DMS 273 (cell line): ENCODE data around the gene TMCO4.

Source experiments
- DNase-seq: peaks from one replicate; lab custom pipeline; 2025; ENCODE audit not compliant: unreplicated experiment; lab: John Stamatoyannopoulos, UW

TMCO4 gene

GRCh38 chr1:19689085-19689757, 110.5 kb downstream of the TMCO4 start:
- no peak for DNase-seq

- no peak for DNase-seq
Observed at GRCh38 chr1:19688041-19688842, 111.5 kb downstream of the TMCO4 start.

- no peak for DNase-seq
Observed at GRCh38 chr1:19687414-19687813, 112.3 kb downstream of the TMCO4 start.

GRCh38 chr1:19685994-19686393, 113.7 kb downstream of the TMCO4 start:
- no peak for DNase-seq

- DNase-seq = no peak
Observed at GRCh38 chr1:19684677-19685076, 115.0 kb downstream of the TMCO4 start.

- DNase-seq = no peak
Observed at GRCh38 chr1:19683351-19683750, 116.4 kb downstream of the TMCO4 start.

GRCh38 chr1:19682901-19683300, 116.8 kb downstream of the TMCO4 start:
- DNase-seq = no peak

- DNase-seq = peak; percentile 44
Observed at GRCh38 chr1:19682257-19682656, 117.5 kb downstream of the TMCO4 start.

- no peak for DNase-seq
Observed at GRCh38 chr1:19680644-19681043, 119.1 kb downstream of the TMCO4 start.

- no peak for DNase-seq
Observed at GRCh38 chr1:19679691-19680090, 120.0 kb downstream of the TMCO4 start.

GRCh38 chr1:19678931-19679453, 120.7 kb downstream of the TMCO4 start:
- no peak for DNase-seq

GRCh38 chr1:19678493-19678892, 121.2 kb downstream of the TMCO4 start:
- DNase-seq = no peak

- DNase-seq = peak; percentile 34
Observed at GRCh38 chr1:19676438-19676922, 123.2 kb downstream of the TMCO4 start.

GRCh38 chr1:19675797-19676196, 123.9 kb downstream of the TMCO4 start:
- no peak for DNase-seq

- DNase-seq = no peak
Observed at GRCh38 chr1:19672237-19672636, 127.5 kb downstream of the TMCO4 start.

GRCh38 chr1:19670787-19671186, 128.9 kb downstream of the TMCO4 start:
- no peak for DNase-seq

- no peak for DNase-seq
Observed at GRCh38 chr1:19668888-19669287, 130.8 kb downstream of the TMCO4 start.

GRCh38 chr1:19665496-19666465, 133.9 kb downstream of the TMCO4 start:
- no peak for DNase-seq

- no peak for DNase-seq
Observed at GRCh38 chr1:19665186-19665495, 134.6 kb downstream of the TMCO4 start.

- DNase-seq = peak; percentile 73
Observed at GRCh38 chr1:19664453-19665185, 135.1 kb downstream of the TMCO4 start, which contains the start of gene HTR6. Gene HTR6, plus strand, starts transcription at chr1:19664875. Its CDS starts 879 bp downstream, at chr1:19665754.
